Measurements from ENCODE around the gene YY1AP1.
"Not testable (repeated sequence)": the region's sequence is repeated elsewhere in the genome, so short reads cannot be mapped to it uniquely, and the experiment has no call there.

YY1AP1 gene

GRCh38 chr1:155695072-155695471, 6.5 kb upstream of the YY1AP1 start:
- DNase-seq, result no peak

- no peak for DNase-seq
Observed at GRCh38 chr1:155694167-155694566, 5.6 kb upstream of the YY1AP1 start.

- DNase-seq, result no peak
Observed at GRCh38 chr1:155691992-155692528, 3.5 kb upstream of the YY1AP1 start.

GRCh38 chr1:155689081-155689607, 570 bp upstream of the YY1AP1 start, which contains the start of gene DAP3:
Gene DAP3, plus strand, starts transcription at chr1:155689091. Its CDS starts 20,689 bp downstream, at chr1:155709780.
- not testable (repeated sequence) for DNase-seq

GRCh38 chr1:155687705-155688323, 760 bp downstream of the YY1AP1 start:
- DNase-seq, result not testable (repeated sequence)

- DNase-seq, result no peak
Observed at GRCh38 chr1:155681776-155682175, 6.8 kb downstream of the YY1AP1 start.

GRCh38 chr1:155680531-155680930, 8.0 kb downstream of the YY1AP1 start:
- no peak for DNase-seq

- not testable (repeated sequence) for DNase-seq
Observed at GRCh38 chr1:155678992-155679391, 9.6 kb downstream of the YY1AP1 start.

GRCh38 chr1:155678027-155678426, 10.5 kb downstream of the YY1AP1 start:
- DNase-seq, result no peak

- no peak for DNase-seq
Observed at GRCh38 chr1:155673003-155673402, 15.6 kb downstream of the YY1AP1 start.

GRCh38 chr1:155671750-155672149, 16.8 kb downstream of the YY1AP1 start:
- DNase-seq, result no peak

GRCh38 chr1:155669233-155670162, 19.1 kb downstream of the YY1AP1 start:
- DNase-seq, result no peak

- DNase-seq, result not testable (repeated sequence)
Observed at GRCh38 chr1:155661239-155661638, 27.3 kb downstream of the YY1AP1 start.

GRCh38 chr1:155657463-155657862, 31.1 kb downstream of the YY1AP1 start:
- no peak for DNase-seq

GRCh38 chr1:155652951-155653350, 35.6 kb downstream of the YY1AP1 start:
- no peak for DNase-seq

- no peak for DNase-seq
Observed at GRCh38 chr1:155651861-155652661, 36.5 kb downstream of the YY1AP1 start.

GRCh38 chr1:155650231-155650757, 38.3 kb downstream of the YY1AP1 start:
- DNase-seq, result no peak

GRCh38 chr1:155649676-155650075, 38.9 kb downstream of the YY1AP1 start:
- no peak for DNase-seq

GRCh38 chr1:155648207-155649147, 40.1 kb downstream of the YY1AP1 start:
- DNase-seq, result no peak

- DNase-seq, result no peak
Observed at GRCh38 chr1:155646307-155646706, 42.3 kb downstream of the YY1AP1 start.

GRCh38 chr1:155645648-155646047, 42.9 kb downstream of the YY1AP1 start:
- no peak for DNase-seq
